HG03354 (cell line): ENCODE results near the gene FANCL.
"Not testable (repeated sequence)": the region's sequence is repeated elsewhere in the genome, so short reads cannot be mapped to it uniquely, and the experiment has no call there.

Experiments used
- ATAC-seq: cut with Tn5 transposase; IDR thresholded peaks from one replicate; pipeline ENCODE4 v1.9.1; 2021; ENCODE audit warnings: mild to moderate bottlenecking; ENCODE audit not compliant: unreplicated experiment, poor library complexity, severe bottlenecking

FANCL gene

DNA sequence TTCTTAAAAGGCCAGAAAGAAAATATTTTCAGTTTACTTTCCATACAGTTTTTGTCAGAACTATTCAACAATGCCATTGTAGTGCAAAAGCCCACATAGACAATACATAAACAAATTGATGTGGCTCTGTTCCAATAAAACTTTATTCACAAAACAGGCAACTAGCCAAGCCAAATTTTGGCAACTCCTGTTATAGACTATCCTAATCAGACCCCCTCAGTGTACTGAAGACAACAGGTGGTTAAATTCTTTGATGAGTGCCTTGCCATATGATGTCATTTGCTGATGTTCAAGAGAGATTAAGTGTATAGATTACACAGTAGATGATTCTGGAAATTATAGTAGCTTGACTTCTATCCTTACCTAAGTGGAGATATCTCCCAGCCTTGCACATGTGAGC is 83.4 kb downstream of the FANCL start:
- no peak for ATAC-seq

- ATAC-seq: no peak
These were observed 84.3 kb downstream of the FANCL start for GRCh38 chr2:58156780-58157179.

- no peak for ATAC-seq
These were observed 85.9 kb downstream of the FANCL start for GRCh38 chr2:58155160-58155778.

DNA sequence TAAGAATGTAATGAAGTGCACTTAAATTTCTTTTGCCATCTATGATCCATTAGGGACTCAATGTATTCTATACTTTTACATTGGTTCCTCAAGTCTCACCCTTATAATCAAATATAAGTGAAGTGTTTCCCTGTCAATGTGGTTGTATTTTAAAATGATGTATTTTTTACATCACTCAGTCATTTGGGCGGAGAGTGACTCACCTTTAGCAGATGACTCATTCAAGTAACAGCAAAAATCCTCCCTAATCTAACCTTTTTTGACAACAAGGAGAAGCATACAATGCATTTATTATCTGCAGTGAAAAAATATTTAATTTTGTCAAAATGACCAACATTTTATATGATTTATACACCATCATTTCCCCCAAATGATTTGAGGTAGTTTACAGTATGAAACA is 94.4 kb downstream of the FANCL start:
- no peak for ATAC-seq

- not testable (repeated sequence) for ATAC-seq
These were observed 95.4 kb downstream of the FANCL start for GRCh38 chr2:58145769-58146168.

GRCh38 chr2:58140508-58141072 is 100.5 kb downstream of the FANCL start:
- ATAC-seq: no peak

DNA sequence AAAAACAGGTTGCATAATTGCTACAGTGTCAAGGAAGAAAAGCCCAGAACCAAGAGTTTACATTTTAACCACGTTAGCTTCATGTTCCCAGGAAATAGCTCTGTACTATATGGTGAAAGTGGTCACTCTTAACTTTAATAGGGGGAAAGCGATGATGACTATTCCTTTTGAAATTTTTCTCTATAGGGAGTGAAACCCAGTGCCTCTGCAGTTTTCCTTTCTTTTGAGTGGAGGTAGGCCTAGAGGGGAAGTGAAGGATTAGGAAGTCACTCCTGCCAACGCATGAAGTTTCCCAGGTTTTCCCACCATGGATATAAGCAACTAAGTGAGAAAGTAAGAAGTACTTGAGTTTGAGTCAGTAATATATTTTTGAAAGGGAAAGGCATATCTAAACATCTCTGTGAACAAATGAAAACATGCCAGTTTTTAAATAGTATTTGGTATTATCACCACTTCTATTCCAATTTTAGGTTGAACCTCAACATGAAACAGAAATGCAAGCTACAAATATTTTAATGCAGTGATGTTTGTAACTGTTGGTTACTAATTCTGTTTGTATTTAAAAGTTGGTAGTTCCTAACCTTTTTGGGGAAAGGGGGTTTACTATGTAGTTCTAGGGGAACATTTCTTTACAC is 102.6 kb downstream of the FANCL start:
- no peak for ATAC-seq

DNA sequence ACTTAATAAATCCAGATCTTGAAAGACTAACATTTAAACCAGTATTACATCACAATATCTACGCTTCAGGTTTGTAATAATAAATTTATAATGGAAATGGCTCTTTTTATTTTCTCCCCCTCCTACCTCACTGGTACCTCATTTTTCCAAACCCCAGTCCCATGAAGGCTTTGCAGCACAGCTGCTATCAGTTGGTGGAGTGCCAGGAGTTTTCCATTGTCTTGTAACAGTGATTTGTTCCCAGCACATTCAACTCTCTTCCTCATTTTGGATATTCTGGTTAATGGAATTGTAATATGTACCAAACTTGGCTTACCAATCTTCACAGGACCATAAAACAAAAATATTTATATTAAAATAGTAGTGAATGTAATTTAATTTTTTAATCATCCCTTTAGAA is 103.3 kb downstream of the FANCL start:
- no peak for ATAC-seq

- peak; percentile 47 for ATAC-seq
These were observed 103.9 kb downstream of the FANCL start for GRCh38 chr2:58137221-58137620.

DNA sequence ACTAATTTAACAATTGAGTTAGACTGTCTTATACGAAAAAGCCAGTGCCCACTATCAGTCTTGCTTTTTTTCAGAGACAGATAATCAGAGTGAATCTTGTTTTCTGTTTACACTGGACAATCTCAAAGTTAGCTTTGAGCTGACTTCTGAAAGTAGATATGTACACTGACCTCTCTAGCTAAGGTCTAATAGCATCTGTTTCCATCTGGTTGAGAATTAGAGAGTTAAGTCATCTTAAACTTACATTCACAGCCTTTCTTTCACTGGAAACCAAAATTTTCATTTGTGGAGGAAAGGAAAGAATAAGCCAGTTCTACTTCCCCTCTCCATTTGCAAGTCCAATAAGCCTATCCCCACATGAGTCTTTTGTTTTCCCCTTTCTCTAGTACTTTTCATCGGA is 105.3 kb downstream of the FANCL start:
- no peak for ATAC-seq

GRCh38 chr2:58133395-58133794 is 107.7 kb downstream of the FANCL start:
- ATAC-seq: no peak

GRCh38 chr2:58131191-58132011 is 109.7 kb downstream of the FANCL start:
- ATAC-seq: no peak

- ATAC-seq: no peak
These were observed 110.9 kb downstream of the FANCL start for GRCh38 chr2:58130238-58130637.

DNA sequence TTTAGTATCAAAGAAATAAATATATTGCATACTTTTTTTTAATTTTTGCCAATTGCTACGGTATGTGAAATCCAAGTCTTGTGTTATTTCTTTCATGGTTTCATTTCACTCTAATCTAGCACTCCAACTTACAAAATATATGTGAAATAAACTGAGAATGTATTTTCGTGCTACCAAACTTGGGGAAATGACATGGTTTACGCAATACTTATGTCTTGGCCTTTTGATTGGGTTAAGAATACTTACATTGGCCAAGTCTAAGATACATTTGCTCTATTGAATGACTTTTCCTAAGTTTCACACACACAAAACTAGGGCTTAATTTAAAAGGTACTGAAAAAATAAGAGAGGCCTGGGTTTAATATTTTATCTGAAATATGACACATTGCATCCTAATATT is 114.0 kb downstream of the FANCL start:
- no peak for ATAC-seq

DNA sequence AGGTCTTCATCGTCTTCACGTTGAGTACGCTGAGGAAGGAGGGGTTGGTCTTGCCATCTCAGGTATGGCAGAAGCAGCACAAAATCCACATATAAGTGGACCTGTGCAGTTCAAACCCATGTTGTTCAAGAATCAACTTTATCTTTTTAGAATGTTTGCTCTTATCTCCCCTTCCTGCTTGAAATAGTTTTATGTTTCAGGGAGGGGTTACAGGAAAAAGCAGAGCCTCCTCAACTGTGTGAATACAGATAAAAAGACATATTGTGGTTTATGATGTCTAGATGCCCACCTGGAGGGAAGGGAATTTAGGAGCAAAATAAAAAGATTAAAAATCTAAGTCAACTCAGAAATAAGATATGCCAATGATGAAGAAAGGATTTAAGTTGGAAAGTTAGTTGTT is 118.6 kb downstream of the FANCL start:
- ATAC-seq: no peak

DNA sequence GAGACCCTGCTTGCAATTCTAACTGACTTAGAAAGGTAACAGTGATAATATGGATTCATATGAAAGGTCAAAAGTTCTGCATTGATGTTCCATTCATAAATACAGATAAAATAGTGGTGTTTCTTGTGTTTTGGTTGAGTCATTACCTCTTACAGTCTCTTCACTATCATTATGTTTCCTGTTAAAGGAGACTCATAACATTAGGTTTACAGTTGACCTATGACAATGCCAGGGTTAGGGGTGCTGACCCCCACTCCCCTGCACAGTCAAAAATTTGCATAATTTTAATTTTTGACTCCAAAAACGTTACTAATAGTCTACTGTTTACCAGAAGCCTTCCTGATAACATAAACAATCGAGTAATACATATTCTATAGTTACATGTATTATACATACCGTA is 119.1 kb downstream of the FANCL start:
- ATAC-seq: no peak

- ATAC-seq: no peak
These were observed 120.4 kb downstream of the FANCL start for GRCh38 chr2:58120626-58121229.

DNA sequence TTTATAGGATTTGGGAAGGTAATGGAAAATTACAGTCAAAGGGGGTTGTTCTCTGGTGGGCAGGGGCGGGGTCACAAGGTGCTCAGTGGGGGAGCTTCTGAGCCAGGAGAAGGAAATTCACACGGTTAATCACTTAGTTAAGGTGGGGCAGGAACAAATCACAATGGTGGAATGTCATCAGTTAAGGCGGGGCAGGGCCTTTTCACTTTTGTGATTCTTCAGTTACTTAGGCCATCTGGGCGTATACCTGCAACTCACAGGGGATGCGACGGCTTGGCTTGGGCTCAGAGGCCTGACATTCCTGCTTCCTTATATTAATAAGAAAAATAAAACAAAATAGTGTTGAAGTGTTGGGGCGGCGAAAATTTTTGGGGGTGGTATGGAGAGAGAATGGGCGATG is 127.6 kb downstream of the FANCL start:
- ATAC-seq: not testable (repeated sequence)

GRCh38 chr2:58110765-58111164 is 130.4 kb downstream of the FANCL start:
- ATAC-seq: no peak

GRCh38 chr2:58109481-58109880 is 131.6 kb downstream of the FANCL start:
- no peak for ATAC-seq
